HepG2 (cell line): Measurements from ENCODE around the gene ARPP19. TPM values are rescaled to one million over a fixed set of nuclear protein-coding genes. Genes with fewer than 3 reads are reported as not detected.

Experiments
- ATAC-seq: fragments of 200-7000 bp; cut with Tn5 transposase; 3 replicates; pipeline ENCODE4 v1.9.1; 2020; ENCODE audit warnings: mild to moderate bottlenecking, moderate library complexity
- BruUV-seq: library from RNA; stranded (reverse); fragments of 400-500 nt; replicated peaks from 2 replicates; lab custom pipeline; 2021; lab: Mats Ljungman, UMichigan
- CTCF ChIA-PET: fragments of 300-600 bp; formaldehyde crosslinking; extraction: SDS; loops from one replicate; lab custom pipeline; 2021; ENCODE audit warnings: low total read pairs, inconsistent platforms, low intra/inter-chr PET ratio; lab: Yijun Ruan, JAX
- POLR2A ChIA-PET: fragments of 350-600 bp; sonication (Branson Sonifier 250); formaldehyde crosslinking; loops from one replicate; lab custom pipeline; 2020; ENCODE audit warnings: antibody characterized with exemption, inconsistent platforms; lab: Yijun Ruan, JAX
- DNase-seq: peaks from one replicate; pipeline ENCODE4 v3.0.0-alpha.2; 2015; ENCODE audit warnings: low spot score
- FAIRE-seq: peaks from 3 replicates; lab custom pipeline; 2011; peaks lifted over from hg19 to GRCh38; lab: Jason Lieb, UNC
- H2AFZ ChIP-seq: one replicate; pipeline ENCODE4 v1.6.1; 2011; ENCODE audit warnings: low read length, inconsistent platforms
- H3K27ac ChIP-seq: fragments of 300-600 bp; 3 replicates; pipeline ENCODE4 v1.8.0; 2011; ENCODE audit warnings: mixed run types, mild to moderate bottlenecking, mixed read lengths, low read length, inconsistent platforms; ENCODE audit not compliant: insufficient read depth; ENCODE audit errors: extremely low read length
- H3K27me3 ChIP-seq, 2 experiments: fragments of 200-600 bp in 1 of 2; 2 replicates in 1 of 2; 3 replicates in 1 of 2; pipeline versions ENCODE4 v1.6.0 to v1.8.0; 2011; ENCODE audit warnings: low read length in 2 of 2, mild to moderate bottlenecking in 2 of 2, moderate library complexity in 2 of 2, inconsistent platforms in 1 of 2; ENCODE audit not compliant: insufficient read depth in 2 of 2, control insufficient read depth in 1 of 2
- H3K36me3 ChIP-seq, 2 experiments: fragments of 200-600 bp in 1 of 2; replicated peaks in 1 of 2; 2 replicates in 1 of 2; 3 replicates in 1 of 2; pipeline versions ENCODE4 v1.5.1 to v1.8.0; 2011; ENCODE audit warnings: low read length in 2 of 2, inconsistent platforms in 1 of 2; ENCODE audit not compliant: insufficient read depth in 2 of 2, control insufficient read depth in 1 of 2
- H3K4me1 ChIP-seq: 2 replicates; pipeline ENCODE4 v1.5.1; 2012; ENCODE audit warnings: low read length, inconsistent platforms; ENCODE audit not compliant: insufficient read depth
- H3K4me2 ChIP-seq: 2 replicates; pipeline ENCODE4 v1.6.0; 2011; ENCODE audit warnings: low read depth, low read length, inconsistent platforms
- H3K4me3 ChIP-seq, 3 experiments: fragments of 200-600 bp in 1 of 3; sonication (generic), shearing (Covaris generic) in 1 of 3; replicated peaks in 1 of 3; 2 replicates each; pipeline ENCODE4 v1.5.1; 2011 to 2016; ENCODE audit warnings: low read length in 3 of 3, inconsistent platforms in 2 of 3, low read depth in 2 of 3, mild to moderate bottlenecking in 2 of 3, control low read depth in 1 of 3, mixed read lengths in 1 of 3; ENCODE audit not compliant: insufficient read depth in 1 of 3
- H3K79me2 ChIP-seq: one replicate; pipeline ENCODE4 v1.6.1; 2011; ENCODE audit warnings: low read length, inconsistent platforms; ENCODE audit not compliant: insufficient read depth
- H3K9ac ChIP-seq: 2 replicates; pipeline ENCODE4 v1.6.0; 2011; ENCODE audit warnings: mild to moderate bottlenecking, low read depth, low read length, inconsistent platforms; ENCODE audit not compliant: insufficient read depth
- H3K9me3 ChIP-seq: 2 replicates; pipeline ENCODE4 v1.5.1; 2012; ENCODE audit warnings: mild to moderate bottlenecking, low read length
- H4K20me1 ChIP-seq: 2 replicates; pipeline ENCODE4 v1.6.0; 2011; ENCODE audit warnings: inconsistent platforms, mild to moderate bottlenecking, low read length, moderate library complexity; ENCODE audit not compliant: insufficient read depth
- AGO2 ChIP-seq: fragments of 200-400 bp; formaldehyde crosslinking; optimal IDR thresholded peaks from 2 replicates; pipeline ENCODE3; 2017; ENCODE audit warnings: mild to moderate bottlenecking, low read depth, low read length, moderate library complexity
- ATF7 ChIP-seq, 2 experiments: fragments of 450-650 bp in 1 of 2; sonication (generic) in 1 of 2; formaldehyde crosslinking in 1 of 2; IDR thresholded peaks; 2 replicates each; pipeline versions ENCODE4 v1.4.0 to v1.6.1; 2016 to 2020; ENCODE audit warnings: antibody characterized with exemption in 1 of 2, mild to moderate bottlenecking in 1 of 2, missing genetic modification reagents in 1 of 2
- CEBPB ChIP-seq: IDR thresholded peaks from 2 replicates; pipeline ENCODE4 v1.6.1; 2011; ENCODE audit warnings: low read depth, low read length, improper control_type of control experiment, borderline replicate concordance
- EED ChIP-seq: sonication (generic); formaldehyde crosslinking; IDR thresholded peaks from 2 replicates; pipeline ENCODE4 v1.5.0; 2020; ENCODE audit warnings: mild to moderate bottlenecking, missing genetic modification reagents
- EP300 ChIP-seq, 3 experiments: sonication (generic) in 1 of 3; formaldehyde crosslinking in 1 of 3; IDR thresholded peaks; 2 replicates each; pipeline versions ENCODE4 v1.5.1 to v1.6.1; 2011 to 2020; ENCODE audit warnings: low read depth in 2 of 3, low read length in 2 of 3, borderline replicate concordance in 1 of 3, improper control_type of control experiment in 1 of 3, mild to moderate bottlenecking in 1 of 3, missing genetic modification reagents in 1 of 3, moderate library complexity in 1 of 3
- KDM5A ChIP-seq: fragments of 200-600 bp; sonication (generic); IDR thresholded peaks from 2 replicates; pipeline ENCODE4 v1.7.0; 2018; ENCODE audit warnings: antibody characterized with exemption, mild to moderate bottlenecking, low read length, borderline replicate concordance
- SETDB1 ChIP-seq: sonication (generic); formaldehyde crosslinking; IDR thresholded peaks from 2 replicates; pipeline ENCODE4 v1.5.1; 2020; ENCODE audit warnings: missing genetic modification reagents, mild to moderate bottlenecking, borderline replicate concordance
- TEAD2 ChIP-seq: sonication (generic); formaldehyde crosslinking; IDR thresholded peaks from 2 replicates; pipeline ENCODE4 v1.9.0; 2021; ENCODE audit warnings: missing genetic modification reagents
- ZFP90 ChIP-seq: sonication (generic); formaldehyde crosslinking; IDR thresholded peaks from 2 replicates; pipeline ENCODE4 v1.8.0; 2022; ENCODE audit warnings: missing genetic modification reagents, mild to moderate bottlenecking, inconsistent platforms, borderline replicate concordance
- WGBS: methylation state at CpG from one replicate; pipeline ENCODE4 v1.1.6; 2017; ENCODE audit warnings: low lambda C conversion rate; 5-methylcytosine and 5-hydroxymethylcytosine counted together
- in situ Hi-C: cut with HindIII; loops from 2 replicates; pipeline ENCODE4 v1.10.0; 2017; ENCODE audit warnings: low pct_unique_long_range_greater_than_20kb; ENCODE audit not compliant: extremely low pct_ligation_motif_present
- intact Hi-C: fragments of 100-400 bp; cut with micrococcal nuclease; formaldehyde crosslinking; loops from one replicate; pipeline ENCODE4 v1.10.0; 2022; ENCODE audit not compliant: unreplicated experiment
- polyA plus RNA-seq, 8 experiments: library from polyadenylated mRNA; depleted of rRNA in 3 of 8; stranded (reverse) in 7 of 8; unstranded in 1 of 8; fragments of >200 nt; fragmentation: Illumina TruSeq in 4 of 8; extraction: Trizol in 4 of 8; gene quantifications; 2 replicates each; pipeline versions ENCODE4 v1.2.1 to v1.2.3, GENCODE V29; 2011 to 2016; ENCODE audit warnings: low read depth in 4 of 8, missing spikeins in 1 of 8, mixed read lengths in 1 of 8; ENCODE audit not compliant: insufficient read depth in 1 of 8
- total RNA-seq, 5 experiments: library from RNA; depleted of rRNA; stranded (reverse); fragments of >200 nt; fragmentation: Illumina TruSeq; extraction: Trizol; gene quantifications; 2 replicates each; pipeline ENCODE4 v1.2.3, GENCODE V29; 2016; ENCODE audit warnings: low read depth in 1 of 5
- TF ChIP-seq, protein P1 (sequence below): sonication (generic); formaldehyde crosslinking; IDR thresholded peaks from 2 replicates; pipeline ENCODE4 v1.4.0; 2020; ENCODE audit warnings: low read depth, missing genetic modification reagents
- TF ChIP-seq, protein P2 (sequence below): sonication (generic); formaldehyde crosslinking; IDR thresholded peaks from 2 replicates; pipeline ENCODE4 v1.4.0; 2020; ENCODE audit warnings: low read depth, mild to moderate bottlenecking, missing genetic modification reagents
- TF ChIP-seq, protein P3 (sequence below): sonication (generic); formaldehyde crosslinking; IDR thresholded peaks from 2 replicates; pipeline ENCODE4 v1.4.0; 2020; ENCODE audit warnings: missing genetic modification reagents, low read depth, mild to moderate bottlenecking, borderline replicate concordance

ARPP19 gene
- total and polyA plus RNA-seq, 2 of the 13 experiments (the other 11 are each of a cell fraction or from before 2014, with no cell fraction given): 70.8 to 123 TPM

DNA sequence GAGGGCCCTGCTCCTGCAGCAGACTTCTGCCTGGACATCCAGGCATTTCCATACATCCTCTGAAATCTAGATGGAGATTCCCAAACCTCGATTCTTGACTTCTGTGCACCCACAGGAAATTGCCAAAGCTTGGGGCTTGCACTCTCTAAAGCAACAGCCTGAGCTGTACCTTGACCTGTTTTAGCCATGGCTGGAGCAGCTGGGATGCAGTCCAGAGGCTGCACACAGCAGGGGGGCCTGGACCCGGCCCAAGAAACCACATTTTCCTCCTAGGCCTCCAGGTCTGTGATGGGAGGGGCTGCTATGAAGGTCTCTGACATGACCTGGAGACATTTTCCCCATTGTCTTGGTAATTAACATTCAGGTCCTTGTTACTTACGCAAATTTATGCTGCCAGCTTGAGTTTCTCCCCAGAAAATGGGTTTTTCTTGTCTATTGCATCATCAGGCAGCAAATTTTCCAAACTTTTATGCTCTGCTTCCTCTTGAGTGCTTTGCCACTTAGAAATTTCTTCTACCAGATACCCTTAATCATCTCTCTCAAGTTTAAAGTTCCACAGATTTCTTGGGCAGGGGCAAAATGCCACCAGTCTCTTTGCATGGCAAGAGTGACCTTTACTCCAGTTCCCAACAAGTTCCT, 28.3 kb downstream of the ARPP19 start:
- Histone ChIP-seq H3K79me2 (no peaks in the 10 kb centered on the region), H3K4me3 (no peak overlapping the region), H2AFZ (no peak overlapping the region), H3K9ac (no peak overlapping the region), H3K4me2 (no peak overlapping the region), H3K36me3 (no peaks in the 10 kb centered on the region), H4K20me1 (no peaks in the 10 kb centered on the region), H3K27ac (no peak overlapping the region), H3K4me1 (0 out of 2 replicates have a peak, but pooled peaks cover 10% of the 10 kb centered on the region), H3K9me3 (peaks cover 12% of the 10 kb centered on the region), H3K27me3 (no peaks in the 10 kb centered on the region)
- in situ Hi-C loops (no loop called here), intact Hi-C loops (no loop called here)
- BruUV-seq: no TSS peak
- no peak for TF ChIP-seq TEAD2 (CRISPR knock-in tag)
- TF ChIP-seq EP300 (IDR thresholded peaks at IDR 0.05; ENCODE audit: low read depth in 2 of 2, low read length in 2 of 2): no peak
- TF ChIP-seq EP300 (CRISPR knock-in tag; IDR thresholded peaks at IDR 0.05; ENCODE audit: borderline replicate concordance): no peak
- TF ChIP-seq, protein P1, sequence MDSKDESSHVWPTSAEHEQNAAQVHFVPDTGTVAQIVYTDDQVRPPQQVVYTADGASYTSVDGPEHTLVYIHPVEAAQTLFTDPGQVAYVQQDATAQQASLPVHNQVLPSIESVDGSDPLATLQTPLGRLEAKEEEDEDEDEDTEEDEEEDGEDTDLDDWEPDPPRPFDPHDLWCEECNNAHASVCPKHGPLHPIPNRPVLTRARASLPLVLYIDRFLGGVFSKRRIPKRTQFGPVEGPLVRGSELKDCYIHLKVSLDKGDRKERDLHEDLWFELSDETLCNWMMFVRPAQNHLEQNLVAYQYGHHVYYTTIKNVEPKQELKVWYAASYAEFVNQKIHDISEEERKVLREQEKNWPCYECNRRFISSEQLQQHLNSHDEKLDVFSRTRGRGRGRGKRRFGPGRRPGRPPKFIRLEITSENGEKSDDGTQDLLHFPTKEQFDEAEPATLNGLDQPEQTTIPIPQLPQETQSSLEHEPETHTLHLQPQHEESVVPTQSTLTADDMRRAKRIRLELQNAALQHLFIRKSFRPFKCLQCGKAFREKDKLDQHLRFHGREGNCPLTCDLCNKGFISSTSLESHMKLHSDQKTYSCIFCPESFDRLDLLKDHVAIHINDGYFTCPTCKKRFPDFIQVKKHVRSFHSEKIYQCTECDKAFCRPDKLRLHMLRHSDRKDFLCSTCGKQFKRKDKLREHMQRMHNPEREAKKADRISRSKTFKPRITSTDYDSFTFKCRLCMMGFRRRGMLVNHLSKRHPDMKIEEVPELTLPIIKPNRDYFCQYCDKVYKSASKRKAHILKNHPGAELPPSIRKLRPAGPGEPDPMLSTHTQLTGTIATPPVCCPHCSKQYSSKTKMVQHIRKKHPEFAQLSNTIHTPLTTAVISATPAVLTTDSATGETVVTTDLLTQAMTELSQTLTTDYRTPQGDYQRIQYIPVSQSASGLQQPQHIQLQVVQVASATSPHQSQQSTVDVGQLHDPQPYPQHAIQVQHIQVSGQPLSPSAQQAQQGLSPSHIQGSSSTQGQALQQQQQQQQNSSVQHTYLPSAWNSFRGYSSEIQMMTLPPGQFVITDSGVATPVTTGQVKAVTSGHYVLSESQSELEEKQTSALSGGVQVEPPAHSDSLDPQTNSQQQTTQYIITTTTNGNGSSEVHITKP (CRISPR knock-in tag): no peak
- TF ChIP-seq KDM5A: no peak
- TF ChIP-seq, protein P2, sequence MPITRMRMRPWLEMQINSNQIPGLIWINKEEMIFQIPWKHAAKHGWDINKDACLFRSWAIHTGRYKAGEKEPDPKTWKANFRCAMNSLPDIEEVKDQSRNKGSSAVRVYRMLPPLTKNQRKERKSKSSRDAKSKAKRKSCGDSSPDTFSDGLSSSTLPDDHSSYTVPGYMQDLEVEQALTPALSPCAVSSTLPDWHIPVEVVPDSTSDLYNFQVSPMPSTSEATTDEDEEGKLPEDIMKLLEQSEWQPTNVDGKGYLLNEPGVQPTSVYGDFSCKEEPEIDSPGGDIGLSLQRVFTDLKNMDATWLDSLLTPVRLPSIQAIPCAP (CRISPR knock-in tag): no peak
- TF ChIP-seq AGO2: no peak
- no peak for TF ChIP-seq EED (CRISPR knock-in tag)
- TF ChIP-seq CEBPB: 0 out of 2 replicates have a peak, but pooled peaks have one; percentile 36
- TF ChIP-seq, protein P3, sequence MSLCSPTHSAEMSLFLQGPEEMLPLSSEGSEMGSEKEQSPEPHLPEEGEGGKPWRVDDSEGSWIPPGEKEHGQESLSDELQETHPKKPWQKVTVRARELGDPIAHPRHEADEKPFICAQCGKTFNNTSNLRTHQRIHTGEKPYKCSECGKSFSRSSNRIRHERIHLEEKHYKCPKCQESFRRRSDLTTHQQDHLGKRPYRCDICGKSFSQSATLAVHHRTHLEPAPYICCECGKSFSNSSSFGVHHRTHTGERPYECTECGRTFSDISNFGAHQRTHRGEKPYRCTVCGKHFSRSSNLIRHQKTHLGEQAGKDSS: no peak
- TF ChIP-seq SETDB1 (CRISPR knock-in tag): 0 out of 2 replicates have a peak, but pooled peaks have one; percentile 44
- TF ChIP-seq ZFP90 (CRISPR knock-in tag): no peak
- TF ChIP-seq ATF7 (IDR thresholded peaks at IDR 0.05): peak; percentile 59
- TF ChIP-seq ATF7 (CRISPR knock-in tag; IDR thresholded peaks at IDR 0.05): no peak
- FAIRE-seq (no peak), DNase-seq (no peak), ATAC-seq (peak; percentile 31; the same call in 2 of the 3 replicates)
- ChIA-PET POLR2A (no interaction called here), CTCF (no interaction called here)
- 25% methylated on average over 2 of the region's 3 CpGs for WGBS
